NCI-H1930 (cell line): ENCODE data around the gene GDF7.

Experiments
- DNase-seq, 2 experiments: peaks; one replicate each; lab custom pipeline; 2025; lab: John Stamatoyannopoulos, UW

GDF7 gene

GRCh38 chr2:20674309-20674965 lies 7.5 kb downstream of the GDF7 start:
- DNase-seq, result no peak

GRCh38 chr2:20674974-20675679 lies 8.2 kb downstream of the GDF7 start:
- DNase-seq, result no peak

GRCh38 chr2:20675701-20676352 lies 8.9 kb downstream of the GDF7 start:
- DNase-seq, result no peak

- DNase-seq, result no peak
These were observed 9.6 kb downstream of the GDF7 start for GRCh38 chr2:20676353-20677215.

GRCh38 chr2:20677301-20678085 lies 10.5 kb downstream of the GDF7 start:
- no peak for DNase-seq

- no peak for DNase-seq
These were observed 11.1 kb downstream of the GDF7 start for GRCh38 chr2:20678086-20678395.

- DNase-seq, result no peak
These were observed 11.8 kb downstream of the GDF7 start for GRCh38 chr2:20678780-20679179.

GRCh38 chr2:20680744-20681375 lies 13.9 kb downstream of the GDF7 start:
- DNase-seq, result no peak

- no peak for DNase-seq
These were observed 15.4 kb downstream of the GDF7 start for GRCh38 chr2:20682167-20682920.

- no peak for DNase-seq
These were observed 17.7 kb downstream of the GDF7 start for GRCh38 chr2:20684581-20685063.

GRCh38 chr2:20687260-20687832 lies 20.4 kb downstream of the GDF7 start:
- no peak for DNase-seq

GRCh38 chr2:20689428-20690264 lies 22.7 kb downstream of the GDF7 start:
- DNase-seq, result no peak

- no peak for DNase-seq
These were observed 24.3 kb downstream of the GDF7 start for GRCh38 chr2:20691076-20691734.

GRCh38 chr2:20692081-20692480 lies 25.1 kb downstream of the GDF7 start:
- DNase-seq, result no peak

GRCh38 chr2:20693317-20693716 lies 26.4 kb downstream of the GDF7 start:
- no peak for DNase-seq

GRCh38 chr2:20696366-20696765 lies 29.4 kb downstream of the GDF7 start:
- no peak for DNase-seq

GRCh38 chr2:20697322-20697934 lies 30.5 kb downstream of the GDF7 start:
- no peak for DNase-seq
